Neural cell (in vitro differentiated cells): Measurements from ENCODE around the gene TMUB1.

Experiments
- CTCF ChIP-seq: fragments of 450-650 bp; IDR thresholded peaks from 2 replicates; pipeline ENCODE4 v1.5.1; 2014; ENCODE audit warnings: antibody characterized with exemption, mild to moderate bottlenecking, moderate library complexity; ENCODE audit not compliant: poor library complexity, severe bottlenecking
- EZH2 ChIP-seq: fragments of 200-600, 300-800 bp; shearing (Covaris generic), sonication (generic); IDR thresholded peaks from 2 replicates; pipeline ENCODE4 v1.6.1; 2014; ENCODE audit warnings: antibody characterized with exemption, low read length, borderline replicate concordance, mild to moderate bottlenecking; ENCODE audit not compliant: insufficient read depth, poor library complexity, severe bottlenecking
- MXI1 ChIP-seq: fragments of 450-650 bp; conservative IDR thresholded peaks from 2 replicates; pipeline ENCODE4 v1.6.1; 2014; ENCODE audit warnings: antibody characterized with exemption, mild to moderate bottlenecking; ENCODE audit not compliant: poor library complexity, severe bottlenecking
- POLR2AphosphoS5 ChIP-seq: IDR thresholded peaks from 2 replicates; pipeline ENCODE4 v1.6.1; 2012
- RAD21 ChIP-seq: fragments of 450-650 bp; conservative IDR thresholded peaks from 2 replicates; pipeline ENCODE4 v1.6.1; 2014; ENCODE audit warnings: antibody characterized with exemption, mild to moderate bottlenecking, moderate library complexity
- SMC3 ChIP-seq: fragments of 450-650 bp; conservative IDR thresholded peaks from 2 replicates; pipeline ENCODE4 v1.6.1; 2014; ENCODE audit warnings: antibody characterized with exemption, mild to moderate bottlenecking, moderate library complexity; ENCODE audit not compliant: poor library complexity
- TAF1 ChIP-seq: IDR thresholded peaks from 2 replicates; pipeline ENCODE4 v1.6.1; 2012; ENCODE audit warnings: low read depth
- TF ChIP-seq, protein P1 (sequence below): IDR thresholded peaks from 2 replicates; pipeline ENCODE4 v1.6.1; 2012; ENCODE audit warnings: borderline replicate concordance

GRCh38 chr7:151032936-151033863, 50.1 kb downstream of the TMUB1 start:
- TF ChIP-seq CTCF (no peak), RAD21 (no peak), POLR2AphosphoS5 (no peak), EZH2 (no peak), MXI1 (no peak), SMC3 (no peak), TAF1 (no peak)
- TF ChIP-seq, protein P1, sequence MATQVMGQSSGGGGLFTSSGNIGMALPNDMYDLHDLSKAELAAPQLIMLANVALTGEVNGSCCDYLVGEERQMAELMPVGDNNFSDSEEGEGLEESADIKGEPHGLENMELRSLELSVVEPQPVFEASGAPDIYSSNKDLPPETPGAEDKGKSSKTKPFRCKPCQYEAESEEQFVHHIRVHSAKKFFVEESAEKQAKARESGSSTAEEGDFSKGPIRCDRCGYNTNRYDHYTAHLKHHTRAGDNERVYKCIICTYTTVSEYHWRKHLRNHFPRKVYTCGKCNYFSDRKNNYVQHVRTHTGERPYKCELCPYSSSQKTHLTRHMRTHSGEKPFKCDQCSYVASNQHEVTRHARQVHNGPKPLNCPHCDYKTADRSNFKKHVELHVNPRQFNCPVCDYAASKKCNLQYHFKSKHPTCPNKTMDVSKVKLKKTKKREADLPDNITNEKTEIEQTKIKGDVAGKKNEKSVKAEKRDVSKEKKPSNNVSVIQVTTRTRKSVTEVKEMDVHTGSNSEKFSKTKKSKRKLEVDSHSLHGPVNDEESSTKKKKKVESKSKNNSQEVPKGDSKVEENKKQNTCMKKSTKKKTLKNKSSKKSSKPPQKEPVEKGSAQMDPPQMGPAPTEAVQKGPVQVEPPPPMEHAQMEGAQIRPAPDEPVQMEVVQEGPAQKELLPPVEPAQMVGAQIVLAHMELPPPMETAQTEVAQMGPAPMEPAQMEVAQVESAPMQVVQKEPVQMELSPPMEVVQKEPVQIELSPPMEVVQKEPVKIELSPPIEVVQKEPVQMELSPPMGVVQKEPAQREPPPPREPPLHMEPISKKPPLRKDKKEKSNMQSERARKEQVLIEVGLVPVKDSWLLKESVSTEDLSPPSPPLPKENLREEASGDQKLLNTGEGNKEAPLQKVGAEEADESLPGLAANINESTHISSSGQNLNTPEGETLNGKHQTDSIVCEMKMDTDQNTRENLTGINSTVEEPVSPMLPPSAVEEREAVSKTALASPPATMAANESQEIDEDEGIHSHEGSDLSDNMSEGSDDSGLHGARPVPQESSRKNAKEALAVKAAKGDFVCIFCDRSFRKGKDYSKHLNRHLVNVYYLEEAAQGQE = no peak
